ENCODE results near the gene SRA1.

The SRA1 gene

GRCh38 chr5:140564196-140565023 is 7.1 kb upstream of the SRA1 start, which contains the start of the genes APBB3 and SLC35A4 (continued):
- TF ChIP-seq ZSCAN30 (tag by site-specific recombination; IDR thresholded peaks at IDR 0.05) (peak; percentile 90), ZXDB (tag by site-specific recombination; IDR thresholded peaks at IDR 0.05) (peak; percentile 94), ZNF148 (tag by site-specific recombination; IDR thresholded peaks at IDR 0.05; ENCODE audit: borderline replicate concordance) (no peak), ZNF324 (tag by site-specific recombination; IDR thresholded peaks at IDR 0.05) (peak; percentile 73; the same call in 1 of the 2 replicates), ZNF645 (tag by site-specific recombination; IDR thresholded peaks at IDR 0.05) (no peak), ZNF513 (tag by site-specific recombination; IDR thresholded peaks at IDR 0.05) (no peak), SP7 (tag by site-specific recombination; IDR thresholded peaks at IDR 0.05) (peak; percentile 92), ZNF792 (tag by site-specific recombination; IDR thresholded peaks at IDR 0.05) (no peak), ZNF16 (tag by site-specific recombination; IDR thresholded peaks at IDR 0.05; ENCODE audit: low read depth) (no peak), PRDM4 (tag by site-specific recombination; IDR thresholded peaks at IDR 0.05) (peak; percentile 74), PRDM6 (tag by site-specific recombination; IDR thresholded peaks at IDR 0.05) (no peak), INSM2 (tag by site-specific recombination; IDR thresholded peaks at IDR 0.05) (peak; percentile 42; the same call in 1 of the 2 replicates), GLI4 (tag by site-specific recombination; IDR thresholded peaks at IDR 0.05) (0 out of 2 replicates have a peak, but pooled peaks have one; percentile 42), ZNF585B (tag by site-specific recombination; IDR thresholded peaks at IDR 0.05) (no peak), ZNF518A (tag by site-specific recombination; conservative IDR thresholded peaks at IDR 0.05; ENCODE audit: low read depth) (peak; percentile 73), ZIC2 (tag by site-specific recombination; IDR thresholded peaks at IDR 0.05) (peak; percentile 63; the same call in 1 of the 2 replicates), ZNF704 (tag by site-specific recombination; IDR thresholded peaks at IDR 0.05) (no peak), ZNF623 (tag by site-specific recombination; IDR thresholded peaks at IDR 0.05) (no peak; the same call in 1 of the 2 replicates), ZNF76 (tag by site-specific recombination; IDR thresholded peaks at IDR 0.05; ENCODE audit: borderline replicate concordance, low read depth) (no peak)
